HL-60/S4 treated with phorbol 12-myristate 13-acetate at 8.2 ng/mL for 4 days and 3 days (cell line): ENCODE data around the gene CCDC169.
"Not testable (repeated sequence)": the region's sequence is repeated elsewhere in the genome, so short reads cannot be mapped to it uniquely, and the experiment has no call there.

ENCODE experiments used
- in situ Hi-C: fragments of 300-500 bp; cut with MboI; formaldehyde crosslinking; loops from 2 replicates; pipeline ENCODE4 v1.15.0; 2022; ENCODE audit warnings: low sequenced_read_pairs

Gene CCDC169

DNA sequence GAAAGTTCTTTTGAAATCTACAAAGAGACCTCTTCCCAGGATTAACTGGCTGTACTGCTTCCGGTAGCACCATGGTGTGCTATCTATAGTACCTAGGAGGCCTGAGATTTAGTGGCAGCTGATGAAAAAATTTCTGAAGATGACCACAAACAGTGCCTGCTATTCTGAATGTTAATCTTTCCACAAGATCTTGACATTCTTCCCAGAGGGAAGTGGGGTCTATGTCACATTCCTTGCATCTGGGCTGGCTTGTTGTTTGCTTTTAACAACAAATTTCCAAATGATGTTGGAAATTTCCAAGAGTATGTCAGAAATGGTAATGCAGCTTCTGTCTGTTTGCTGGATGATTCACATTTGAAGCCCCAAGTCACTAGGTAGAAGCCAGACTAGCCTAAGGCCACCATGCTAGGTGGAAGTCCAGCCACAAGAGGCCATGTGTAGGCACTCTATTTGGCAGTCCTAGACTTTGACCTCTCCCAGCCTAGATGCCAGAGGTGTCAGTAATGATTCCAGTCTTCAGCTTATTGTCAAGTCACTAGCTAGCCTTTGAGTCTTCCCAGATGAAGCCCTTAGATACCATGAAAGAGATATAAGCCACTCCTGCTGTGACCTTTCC is 26.4 kb upstream of the CCDC169 start:
- in situ Hi-C loops: no loop called here

GRCh38 chr13:36323408-36323807 is 25.8 kb upstream of the CCDC169 start:
- in situ Hi-C loops: no loop called here

DNA sequence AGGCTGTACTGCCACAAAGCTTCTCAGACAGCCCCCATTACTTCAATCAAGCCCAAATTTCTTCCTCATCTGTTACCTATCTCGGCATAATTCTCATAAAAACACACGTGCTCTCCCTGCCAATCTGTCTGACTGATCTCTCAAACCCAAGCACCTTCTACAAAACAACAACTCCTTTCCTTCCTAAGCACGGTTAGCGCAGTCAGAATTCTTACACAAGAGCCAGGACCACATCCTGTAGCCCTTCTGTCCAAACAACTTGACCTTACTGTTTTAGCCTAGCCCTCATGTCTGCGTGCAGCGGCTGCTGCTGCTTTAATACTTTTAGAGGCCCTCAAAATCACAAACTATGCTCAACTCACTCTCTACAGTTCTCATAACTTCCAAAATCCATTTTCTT is 22.2 kb upstream of the CCDC169 start:
- in situ Hi-C loops: not testable (repeated sequence)

GRCh38 chr13:36313047-36313969 is 15.7 kb upstream of the CCDC169 start:
- in situ Hi-C loops: no loop called here

- in situ Hi-C loops: no loop called here
Measured at GRCh38 chr13:36310417-36311108, 12.9 kb upstream of the CCDC169 start.

GRCh38 chr13:36302289-36302688 is 4.7 kb upstream of the CCDC169 start:
- in situ Hi-C loops: no loop called here

GRCh38 chr13:36299469-36299868 is 1.9 kb upstream of the CCDC169 start:
- in situ Hi-C loops: not testable (repeated sequence)

DNA sequence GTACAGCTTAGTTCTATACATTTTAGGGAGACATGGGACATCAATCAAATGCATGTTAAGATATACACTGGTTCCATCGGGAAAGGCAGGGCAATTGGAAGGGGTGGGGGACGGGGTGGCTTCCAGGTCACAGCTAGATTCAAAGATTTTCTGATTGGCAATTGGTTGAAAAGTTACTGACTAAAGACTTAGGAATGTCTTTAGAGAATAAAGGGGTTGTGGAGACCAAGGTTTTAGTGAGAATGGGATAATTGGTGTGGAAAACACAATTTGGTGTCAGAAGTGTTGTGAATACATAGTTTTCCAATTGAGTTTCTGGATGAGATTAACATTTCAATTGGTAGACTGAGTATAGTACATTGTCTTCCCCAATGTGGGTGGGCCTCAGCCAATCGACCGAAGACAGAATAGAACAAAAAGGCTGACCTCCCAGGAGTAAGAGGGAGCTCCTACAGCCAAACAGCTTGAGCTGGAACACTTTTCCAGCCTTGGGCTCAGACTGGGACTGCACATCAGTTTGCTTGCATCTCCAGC is 988 bp upstream of the CCDC169 start:
- in situ Hi-C loops: no loop called here

DNA sequence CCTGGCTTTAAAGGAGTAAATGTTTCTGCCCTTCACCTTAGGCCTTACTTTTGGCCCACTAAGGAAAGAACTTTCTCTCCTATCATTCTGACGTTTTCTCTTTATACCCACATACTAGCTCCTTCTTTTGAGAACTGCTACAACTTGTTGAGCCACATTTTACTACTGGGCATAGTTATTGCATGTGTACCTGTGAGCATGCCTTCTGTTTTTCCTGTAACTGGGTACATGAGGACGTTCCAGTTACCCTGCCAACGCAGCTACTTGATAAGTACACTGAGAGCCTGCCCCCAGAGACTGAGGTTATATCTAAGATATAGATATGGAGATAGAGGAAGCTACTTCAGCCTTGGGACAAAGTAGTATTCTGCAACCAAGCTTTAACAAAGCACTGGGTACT is 3.5 kb downstream of the CCDC169 start:
- in situ Hi-C loops: no loop called here

- in situ Hi-C loops: no loop called here
Measured at GRCh38 chr13:36293497-36293896, 4.1 kb downstream of the CCDC169 start.

- in situ Hi-C loops: no loop called here
Measured at GRCh38 chr13:36288794-36289391, 8.7 kb downstream of the CCDC169 start.

DNA sequence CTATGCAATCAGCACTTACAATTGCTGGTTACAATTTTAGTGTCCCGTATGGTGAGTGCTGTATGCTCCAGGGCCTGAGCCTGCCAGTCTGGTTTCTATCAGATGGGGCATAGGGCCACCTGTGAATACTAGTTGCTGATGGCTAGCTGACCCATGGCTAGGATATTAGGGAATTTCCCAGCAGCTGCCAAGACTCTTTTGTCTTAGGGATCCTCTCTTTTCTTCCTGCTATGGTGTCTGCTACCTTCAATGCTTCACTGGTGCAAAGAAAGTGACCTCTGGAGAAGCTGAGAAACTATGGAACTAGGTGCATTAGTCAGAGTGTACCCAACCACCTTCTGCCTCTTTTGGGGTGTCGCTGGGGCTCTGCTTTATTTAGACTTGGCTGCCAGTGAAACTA is 11.6 kb downstream of the CCDC169 start:
- in situ Hi-C loops: no loop called here

DNA sequence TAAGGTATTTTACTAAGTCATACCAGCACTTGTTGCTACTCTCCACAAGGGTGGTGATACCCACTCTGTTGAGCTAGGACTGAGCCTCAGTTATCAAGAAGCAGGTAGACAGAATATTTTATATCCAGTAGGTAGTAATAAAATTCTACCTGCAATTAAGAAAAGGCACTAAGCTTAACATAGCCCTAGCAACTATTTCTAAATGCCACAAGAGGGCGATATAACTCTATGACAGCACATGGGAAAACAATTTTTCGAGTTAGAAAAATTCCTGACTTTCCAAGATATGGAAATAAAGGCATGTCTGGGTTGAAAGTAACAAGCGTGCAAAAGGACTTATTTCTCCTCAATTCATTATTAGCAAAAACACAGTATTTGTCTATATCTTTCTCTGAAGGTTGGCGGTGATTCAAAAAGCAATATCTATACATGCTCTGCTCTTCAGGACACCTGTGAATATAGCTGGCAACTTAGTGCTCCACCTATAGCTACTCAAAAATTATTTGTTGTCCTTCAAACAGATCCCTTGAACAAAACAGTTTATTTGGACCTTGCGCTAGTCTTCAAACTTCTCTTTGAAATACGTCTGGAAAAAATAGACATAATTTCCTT is 14.7 kb downstream of the CCDC169 start:
- in situ Hi-C loops: no loop called here

- in situ Hi-C loops: no loop called here
Measured at GRCh38 chr13:36275190-36276002, 22.2 kb downstream of the CCDC169 start.

DNA sequence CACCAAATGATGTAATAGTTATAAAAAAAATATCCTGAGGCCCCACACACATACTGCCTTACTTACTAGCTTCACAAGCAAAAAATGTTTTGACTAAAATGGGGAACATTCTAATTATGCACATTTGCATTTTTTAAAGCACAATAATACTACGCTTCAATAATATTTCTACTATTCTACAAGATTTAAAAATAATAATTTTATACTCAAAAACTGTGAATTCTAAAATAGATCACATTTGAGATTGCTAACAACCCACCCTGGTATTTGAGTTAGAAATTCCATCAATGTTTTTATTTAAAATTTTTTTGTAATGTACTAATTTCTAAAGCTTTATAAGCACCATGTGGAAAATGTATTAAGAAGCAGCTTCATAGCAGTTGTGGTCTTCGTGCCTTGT is 24.2 kb downstream of the CCDC169 start:
- in situ Hi-C loops: no loop called here

DNA sequence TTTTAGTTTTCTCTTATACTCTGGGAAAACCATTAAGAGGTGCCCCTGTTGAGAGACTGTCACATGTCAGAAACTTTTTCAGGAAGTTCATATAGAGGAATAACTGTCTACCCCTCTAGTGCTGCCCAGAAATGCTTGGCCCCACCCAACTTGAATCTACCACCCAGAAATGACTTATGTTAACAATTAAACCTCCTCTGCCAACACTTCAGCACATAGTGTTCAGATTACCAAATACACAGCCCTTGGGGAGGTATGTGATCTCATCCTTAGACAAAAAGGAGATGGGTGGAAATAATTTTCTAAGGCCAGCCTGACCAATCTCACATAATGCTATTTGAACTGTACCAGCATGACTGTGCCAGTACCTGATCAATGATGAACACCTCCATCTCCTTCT is 35.6 kb downstream of the CCDC169 start:
- in situ Hi-C loops: no loop called here

DNA sequence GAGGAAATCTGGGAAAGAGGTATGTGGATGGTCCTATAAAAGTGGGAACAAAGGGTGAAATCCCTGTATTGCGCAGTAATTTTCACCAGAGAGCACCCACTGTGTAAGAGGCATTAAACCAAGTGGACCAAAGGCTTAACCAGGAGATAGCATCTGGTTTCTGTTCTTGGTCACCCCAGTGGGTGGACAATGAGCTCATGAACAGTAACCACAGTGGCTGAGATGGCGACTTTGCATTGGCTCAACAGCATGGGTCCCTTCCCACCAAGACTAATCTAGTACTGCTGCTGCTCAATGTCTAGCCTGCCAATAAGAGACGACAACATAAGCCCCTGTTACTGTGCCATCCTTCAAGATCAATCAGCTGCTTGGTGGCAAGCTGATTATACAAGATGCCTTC is 36.6 kb downstream of the CCDC169 start:
- in situ Hi-C loops: no loop called here

GRCh38 chr13:36259361-36260137 is 38.1 kb downstream of the CCDC169 start:
- in situ Hi-C loops: no loop called here

DNA sequence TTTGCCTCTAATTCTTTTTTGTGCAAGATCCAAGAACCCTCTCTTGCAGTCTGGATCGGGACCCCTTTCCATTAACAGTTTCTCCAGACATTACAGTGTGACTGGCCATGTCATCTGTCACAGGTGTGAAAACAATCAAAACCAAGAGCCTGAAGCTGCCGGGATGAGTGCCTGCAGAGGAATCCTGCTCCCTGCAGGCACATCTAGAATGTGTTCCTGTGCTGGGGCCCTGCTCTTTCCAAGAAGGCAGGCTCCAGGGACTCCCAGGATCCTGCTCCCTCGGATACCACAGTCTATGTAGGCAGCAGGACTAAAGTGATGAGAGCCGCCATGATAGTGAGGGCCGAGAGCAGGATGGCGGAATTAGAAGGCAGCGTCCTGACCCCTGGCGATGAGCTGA is 38.8 kb downstream of the CCDC169 start:
- in situ Hi-C loops: no loop called here
